ENCODE data around the gene ZNF354C. TPM values are rescaled to one million over a fixed set of nuclear protein-coding genes. Genes with fewer than 3 reads are reported as not detected.

Gene ZNF354C
- total RNA-seq, 4 donors from 2014 or later, result 5.9 to 38.7 (median 11.8) TPM

GRCh38 chr5:179118756-179119414, 58.7 kb downstream of the ZNF354C start:
- intact Hi-C loops (cut with DNase I; ENCODE audit: low total_unique reads), result no loop called here
- no peaks in the 10 kb centered on the region for H3K36me3 ChIP-seq
- H3K4me1 ChIP-seq, result no peaks in the 10 kb centered on the region
- no peak for DNase-seq
- H3K27ac ChIP-seq, result no peak overlapping the region
- no peaks in the 10 kb centered on the region for H3K27me3 ChIP-seq
- TF ChIP-seq CTCF (IDR thresholded peaks at IDR 0.05), result no peak
- TF ChIP-seq POLR2A (IDR thresholded peaks at IDR 0.05), result no peak
- H3K4me3 ChIP-seq, result no peak overlapping the region
- H3K9me3 ChIP-seq, result peaks cover 0 to 10% of the 10 kb centered on the region in 2 donors

- no peak for DNase-seq
- TF ChIP-seq POLR2A (IDR thresholded peaks at IDR 0.05), result no peak
- TF ChIP-seq CTCF (IDR thresholded peaks at IDR 0.05), result no peak
- H3K4me1 ChIP-seq, result no peaks in the 10 kb centered on the region
- intact Hi-C loops (cut with DNase I; ENCODE audit: low total_unique reads), result no loop called here
- no peak overlapping the region for H3K27ac ChIP-seq
- no peaks in the 10 kb centered on the region for H3K27me3 ChIP-seq
- no peak overlapping the region for H3K4me3 ChIP-seq
- H3K36me3 ChIP-seq, result no peaks in the 10 kb centered on the region
- H3K9me3 ChIP-seq, result peaks cover 0 to 3% of the 10 kb centered on the region in 2 donors
These were observed 59.4 kb downstream of the ZNF354C start for GRCh38 chr5:179119415-179120170.

- intact Hi-C loops (cut with DNase I; ENCODE audit: low total_unique reads), result no loop called here
- H3K4me1 ChIP-seq, result no peaks in the 10 kb centered on the region
- TF ChIP-seq CTCF (IDR thresholded peaks at IDR 0.05), result no peak
- no peak for TF ChIP-seq POLR2A (IDR thresholded peaks at IDR 0.05)
- no peaks in the 10 kb centered on the region for H3K36me3 ChIP-seq
- H3K9me3 ChIP-seq, result no peaks in the 10 kb centered on the region
- H3K27me3 ChIP-seq, result no peaks in the 10 kb centered on the region
- no peak overlapping the region for H3K4me3 ChIP-seq
- DNase-seq, result no peak
- no peak overlapping the region for H3K27ac ChIP-seq
These were observed 60.3 kb downstream of the ZNF354C start for GRCh38 chr5:179120421-179120861.

GRCh38 chr5:179120951-179121666, 60.9 kb downstream of the ZNF354C start:
- Histone ChIP-seq H3K36me3 (no peaks in the 10 kb centered on the region), H3K9me3 (no peaks in the 10 kb centered on the region), H3K4me3 (no peak overlapping the region), H3K27me3 (no peaks in the 10 kb centered on the region), H3K4me1 (no peaks in the 10 kb centered on the region), H3K27ac (no peak overlapping the region)
- TF ChIP-seq CTCF (IDR thresholded peaks at IDR 0.05) (no peak), POLR2A (IDR thresholded peaks at IDR 0.05) (no peak)
- no peak for DNase-seq
- intact Hi-C loops (cut with DNase I; ENCODE audit: low total_unique reads), result no loop called here
